Activated T-helper 17 cell treated with anti-CD3 and anti-CD28 coated beads, Interleukin-2, amount 50 U/mL, for 72 hours (primary cell): ENCODE data around the gene TOP1. TPM values are rescaled to one million over a fixed set of nuclear protein-coding genes. Genes with fewer than 3 reads are reported as not detected.

Source experiments
- ATAC-seq: fragments of 150-1000 bp; cut with Tn5 transposase; replicated peaks from 2 replicates; pipeline ENCODE4 v1.10.0; 2021; ENCODE audit warnings: mild to moderate bottlenecking, moderate library complexity
- H3K27ac Mint-ChIP-seq: one replicate; pipeline ENCODE4 v1.8.0; 2022; ENCODE audit warnings: mixed read lengths
- H3K27me3 Mint-ChIP-seq: one replicate; pipeline ENCODE4 v1.8.0; 2022; ENCODE audit warnings: mixed read lengths
- H3K36me3 Mint-ChIP-seq: one replicate; pipeline ENCODE4 v1.8.0; 2022; ENCODE audit warnings: low read depth, mild to moderate bottlenecking, mixed read lengths
- H3K4me1 Mint-ChIP-seq: one replicate; pipeline ENCODE4 v1.8.0; 2022; ENCODE audit warnings: mixed read lengths
- H3K4me3 Mint-ChIP-seq: one replicate; pipeline ENCODE4 v1.8.0; 2022; ENCODE audit warnings: mild to moderate bottlenecking, mixed read lengths
- H3K9me3 Mint-ChIP-seq: one replicate; pipeline ENCODE4 v1.8.0; 2022; ENCODE audit warnings: mixed read lengths
- total RNA-seq, 2 donors: library from RNA; stranded (reverse); gene quantifications; one replicate each; pipeline ENCODE4 v1.2.3, GENCODE V29; 2022

The TOP1 gene
- total RNA-seq, 2 donors from 2014 or later, result 62.4 to 82.8 TPM

DNA sequence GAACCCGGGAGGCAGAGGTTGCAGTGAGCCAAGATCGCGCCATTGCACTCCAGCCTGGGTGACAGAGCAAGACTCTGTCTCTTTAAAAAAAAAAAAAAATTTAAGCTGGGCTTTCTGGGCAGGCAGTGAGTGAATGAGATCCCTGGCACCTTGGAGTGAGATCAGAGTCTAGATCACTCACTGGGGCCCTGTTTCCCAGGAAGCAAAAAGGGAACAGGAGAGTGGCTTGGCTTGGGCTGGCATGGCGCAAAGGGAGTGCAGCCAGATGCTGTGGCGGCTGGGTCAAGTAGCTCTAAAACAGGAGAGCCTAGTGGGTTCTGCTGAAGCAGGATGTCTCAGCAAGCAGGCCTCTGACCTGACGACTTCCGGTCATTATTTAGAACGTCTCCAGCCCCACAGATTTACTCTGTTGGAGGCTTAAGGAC, 119.2 kb downstream of the TOP1 start:
- peaks cover 74% of the 10 kb centered on the region for H3K36me3 Mint-ChIP-seq
- H3K4me1 Mint-ChIP-seq, result peaks cover 82% of the 10 kb centered on the region
- ATAC-seq, result no peak
- H3K27ac Mint-ChIP-seq, result peak overlapping the region; percentile 75
- peak overlapping the region; percentile 90 for H3K4me3 Mint-ChIP-seq
- H3K9me3 Mint-ChIP-seq, result no peaks in the 10 kb centered on the region
- no peaks in the 10 kb centered on the region for H3K27me3 Mint-ChIP-seq

DNA sequence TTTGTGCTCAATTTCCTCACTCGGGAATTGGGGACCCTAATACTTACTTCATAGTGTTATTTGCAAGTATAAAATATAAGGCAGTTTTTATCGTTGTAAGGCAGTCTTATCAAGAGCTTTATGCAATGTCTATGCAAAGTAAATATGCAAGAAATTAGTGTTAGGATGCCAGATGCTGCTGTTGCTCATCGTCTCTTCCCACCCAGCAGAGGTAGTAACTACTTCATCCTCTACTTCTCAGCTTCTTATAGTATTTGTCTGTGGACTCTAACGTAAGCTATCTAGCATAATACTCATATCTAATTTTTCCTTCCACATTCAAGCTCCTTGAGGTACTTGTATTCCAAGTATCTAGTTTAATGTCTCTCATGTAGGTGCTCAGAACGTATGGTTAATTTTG, 120.3 kb downstream of the TOP1 start:
- H3K36me3 Mint-ChIP-seq, result peaks cover 74% of the 10 kb centered on the region

DNA sequence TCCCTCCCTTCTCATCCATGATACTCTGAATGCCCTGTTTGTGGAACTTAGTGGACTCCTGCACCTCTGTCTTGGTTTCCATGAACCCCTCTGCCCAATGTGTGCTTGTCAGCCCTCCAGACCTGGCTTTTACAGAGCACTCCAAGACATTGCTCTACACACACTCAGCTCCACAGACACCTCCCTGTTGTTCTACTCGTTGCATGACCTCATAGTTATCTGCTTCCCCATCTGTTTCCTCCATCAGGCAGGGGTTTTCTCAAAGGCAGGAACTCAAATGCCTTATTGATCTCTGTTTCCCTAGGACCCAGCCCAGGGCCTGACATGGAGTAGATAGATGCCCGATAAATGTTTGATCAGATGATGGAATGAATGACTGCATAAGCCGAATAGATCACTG, 122.0 kb downstream of the TOP1 start:
- H3K4me3 Mint-ChIP-seq, result peak overlapping the region; percentile 90
- peak; percentile 51 for ATAC-seq
- peak overlapping the region; percentile 61 for H3K27ac Mint-ChIP-seq
- no peaks in the 10 kb centered on the region for H3K27me3 Mint-ChIP-seq
- peaks cover 73% of the 10 kb centered on the region for H3K36me3 Mint-ChIP-seq
- H3K9me3 Mint-ChIP-seq, result no peaks in the 10 kb centered on the region
- H3K4me1 Mint-ChIP-seq, result peaks cover 75% of the 10 kb centered on the region

More for the DNA sequence above, 120.3 kb downstream of the TOP1 start:
- H3K27me3 Mint-ChIP-seq, result no peaks in the 10 kb centered on the region
- ATAC-seq, result no peak
- peak overlapping the region; percentile 90 for H3K4me3 Mint-ChIP-seq
- peak overlapping the region; percentile 61 for H3K27ac Mint-ChIP-seq
- H3K4me1 Mint-ChIP-seq, result peaks cover 76% of the 10 kb centered on the region
- no peaks in the 10 kb centered on the region for H3K9me3 Mint-ChIP-seq

DNA sequence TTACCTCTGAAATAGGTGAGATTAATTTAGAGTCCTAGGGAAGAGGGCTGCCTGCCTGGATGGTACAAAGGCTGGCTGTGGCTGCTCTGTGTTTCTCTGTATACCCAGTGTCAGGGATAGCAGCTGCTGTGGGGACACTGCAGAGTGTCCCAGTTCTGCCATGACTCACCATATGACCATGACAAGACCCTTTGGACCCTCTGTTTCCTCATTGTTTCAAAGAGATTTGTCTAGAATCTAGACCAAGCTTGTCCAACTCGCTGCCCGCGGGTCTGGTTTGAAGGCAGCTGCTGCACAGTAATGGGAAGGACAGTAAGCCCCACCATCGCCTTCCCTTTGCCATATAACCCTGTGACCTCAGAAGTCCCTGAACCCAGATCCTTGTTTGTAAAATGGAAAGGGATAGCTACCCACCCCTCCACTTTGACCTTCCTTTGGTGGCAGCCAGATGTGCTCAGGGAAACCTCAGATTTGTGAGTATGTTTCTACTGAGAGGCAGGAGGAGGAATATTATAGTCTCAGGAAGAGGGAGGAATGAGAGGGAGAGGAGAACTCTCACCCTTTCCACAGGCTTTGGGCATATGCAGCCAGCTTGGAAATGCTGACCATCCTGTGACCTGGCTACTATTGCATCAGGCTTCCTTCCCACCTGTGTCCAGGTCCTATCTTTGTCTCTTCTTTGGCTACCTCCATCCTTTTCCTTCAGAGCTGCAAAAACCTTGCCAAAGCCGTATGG, 122.7 kb downstream of the TOP1 start:
- ATAC-seq, result no peak
- Mint-ChIP-seq H3K4me3 (peak overlapping the region; percentile 90), H3K27me3 (no peaks in the 10 kb centered on the region), H3K36me3 (peaks cover 72% of the 10 kb centered on the region), H3K4me1 (peaks cover 76% of the 10 kb centered on the region), H3K9me3 (no peaks in the 10 kb centered on the region), H3K27ac (peak overlapping the region; percentile 61)

DNA sequence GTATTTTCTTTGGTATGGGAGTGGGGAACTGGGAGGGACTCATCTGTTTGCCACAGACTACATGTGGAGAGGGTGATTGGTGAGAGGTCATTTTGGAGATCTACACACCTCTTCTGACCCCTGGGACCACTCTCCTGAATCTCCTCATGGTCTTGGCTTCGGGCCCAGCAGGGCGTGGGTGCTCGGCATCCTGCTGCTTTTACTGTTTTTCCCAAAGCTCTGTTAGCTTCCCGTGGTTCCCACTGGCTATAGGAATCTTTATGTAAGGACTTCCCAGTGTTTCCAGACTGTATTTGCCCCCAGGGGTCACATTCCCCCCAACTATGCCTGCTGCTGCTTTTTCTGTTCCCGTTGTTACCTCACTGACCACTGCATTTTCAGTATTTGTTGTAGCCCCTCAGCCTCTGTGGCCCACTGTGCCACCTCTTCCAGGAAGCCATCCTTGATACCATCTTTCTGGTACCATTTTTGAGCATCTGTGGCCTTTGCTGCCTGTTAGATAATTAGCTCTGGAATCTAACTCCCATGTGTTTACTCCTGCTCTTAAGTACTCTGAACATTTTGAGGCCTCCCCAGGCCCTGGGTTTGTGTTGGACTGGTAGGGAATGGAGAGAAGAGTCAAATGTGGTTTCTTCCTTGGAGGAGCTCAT, 123.6 kb downstream of the TOP1 start:
- Mint-ChIP-seq H3K27ac (peak overlapping the region; percentile 61), H3K4me3 (peak overlapping the region; percentile 90), H3K27me3 (no peaks in the 10 kb centered on the region), H3K9me3 (no peaks in the 10 kb centered on the region), H3K4me1 (peaks cover 76% of the 10 kb centered on the region), H3K36me3 (peaks cover 71% of the 10 kb centered on the region)
- no peak for ATAC-seq

DNA sequence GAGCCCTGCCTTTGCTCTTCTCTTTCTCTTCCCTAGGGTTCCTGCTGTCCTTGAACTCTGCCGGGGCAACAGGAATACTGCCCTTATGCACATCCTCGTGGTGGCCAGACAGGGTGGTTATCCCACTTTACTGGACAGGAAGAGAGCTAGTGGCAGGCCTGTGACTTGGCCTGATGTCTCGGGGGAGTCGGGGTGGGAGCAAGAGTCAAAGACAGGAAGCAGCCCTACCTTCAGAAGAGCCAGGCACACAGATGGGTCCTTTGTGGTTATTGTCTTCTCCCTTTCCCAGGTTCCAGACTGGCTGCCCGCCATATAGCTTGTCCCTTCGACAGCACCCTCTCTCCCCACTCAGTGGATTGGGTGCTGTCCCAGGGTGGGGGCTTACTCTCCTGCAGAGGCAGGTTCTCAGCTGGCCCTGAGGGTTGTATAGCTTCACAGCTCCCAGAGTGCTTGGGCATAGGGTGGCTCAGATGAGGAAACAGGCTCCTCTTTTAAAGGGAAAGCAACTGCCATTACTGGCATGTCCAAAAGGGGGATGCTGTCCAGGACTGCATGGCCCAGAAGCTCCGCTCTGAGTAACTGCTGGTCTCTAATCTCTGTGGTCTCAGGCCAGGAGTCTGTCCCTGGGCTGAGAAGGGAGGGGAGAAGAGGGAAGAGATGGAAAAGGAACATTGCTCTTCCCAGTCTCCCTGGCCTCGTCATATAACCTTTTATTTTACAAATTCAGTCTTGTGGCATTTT, 126.0 kb downstream of the TOP1 start:
- Mint-ChIP-seq H3K4me3 (peak overlapping the region; percentile 90), H3K27ac (peak overlapping the region; percentile 98), H3K9me3 (no peaks in the 10 kb centered on the region), H3K36me3 (peaks cover 77% of the 10 kb centered on the region), H3K27me3 (no peaks in the 10 kb centered on the region), H3K4me1 (peaks cover 80% of the 10 kb centered on the region)
- ATAC-seq, result no peak

DNA sequence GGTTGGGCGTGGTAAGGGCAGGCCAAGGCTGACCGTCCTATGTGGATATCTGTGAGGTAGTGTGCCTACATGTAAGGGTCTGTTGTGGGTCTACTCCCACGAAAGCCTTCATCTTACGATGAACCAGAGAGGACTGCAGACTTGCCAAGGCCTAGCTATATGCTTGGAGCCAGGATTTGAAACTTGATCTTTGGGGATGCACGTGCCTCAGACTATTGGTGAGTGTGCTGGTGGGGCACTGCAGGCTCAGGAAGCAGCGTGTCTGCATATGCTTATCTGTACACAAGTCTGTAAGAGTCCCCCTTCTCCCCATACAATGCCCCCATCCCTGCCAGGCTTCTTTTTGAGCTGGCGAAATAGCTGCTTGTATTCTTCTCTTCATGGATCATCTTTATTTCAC, 126.6 kb downstream of the TOP1 start:
- no peaks in the 10 kb centered on the region for H3K27me3 Mint-ChIP-seq
- peaks cover 82% of the 10 kb centered on the region for H3K36me3 Mint-ChIP-seq
- ATAC-seq, result no peak

DNA sequence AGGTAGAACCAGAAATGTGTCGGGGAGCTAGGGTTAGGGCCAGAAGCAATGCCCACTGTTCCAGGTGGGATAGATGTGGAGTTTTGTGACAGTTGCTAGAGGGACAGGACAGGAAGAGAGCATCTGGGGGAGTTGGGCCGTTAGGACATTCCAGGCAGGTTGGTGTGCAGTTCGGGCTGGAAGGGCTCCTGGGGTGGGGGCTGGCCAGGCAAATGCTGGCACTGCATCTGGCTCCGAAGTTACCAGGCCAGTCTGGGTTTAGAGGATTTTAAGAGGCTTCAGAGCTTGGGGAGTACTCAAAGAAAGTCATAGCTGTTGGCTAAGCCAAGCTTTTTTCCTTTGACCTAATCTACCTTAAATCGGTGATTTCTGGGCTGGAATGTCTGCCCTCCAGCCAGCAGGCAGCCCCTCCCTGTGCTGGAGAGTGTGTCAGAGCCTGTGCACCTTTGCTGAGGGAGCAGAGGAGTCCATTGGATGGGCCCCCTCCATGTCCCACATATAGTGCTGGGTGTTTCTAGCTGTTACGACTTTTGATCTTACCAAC, 129.5 kb downstream of the TOP1 start:
- Mint-ChIP-seq H3K27ac (peak overlapping the region; percentile 98), H3K9me3 (no peaks in the 10 kb centered on the region), H3K27me3 (no peaks in the 10 kb centered on the region), H3K36me3 (peaks cover 94% of the 10 kb centered on the region), H3K4me3 (peak overlapping the region; percentile 90), H3K4me1 (peaks cover 78% of the 10 kb centered on the region)
- ATAC-seq, result no peak

More for the DNA sequence above, 126.6 kb downstream of the TOP1 start:
- peaks cover 84% of the 10 kb centered on the region for H3K4me1 Mint-ChIP-seq
- no peaks in the 10 kb centered on the region for H3K9me3 Mint-ChIP-seq
- H3K27ac Mint-ChIP-seq, result peak overlapping the region; percentile 98
- H3K4me3 Mint-ChIP-seq, result peak overlapping the region; percentile 90

DNA sequence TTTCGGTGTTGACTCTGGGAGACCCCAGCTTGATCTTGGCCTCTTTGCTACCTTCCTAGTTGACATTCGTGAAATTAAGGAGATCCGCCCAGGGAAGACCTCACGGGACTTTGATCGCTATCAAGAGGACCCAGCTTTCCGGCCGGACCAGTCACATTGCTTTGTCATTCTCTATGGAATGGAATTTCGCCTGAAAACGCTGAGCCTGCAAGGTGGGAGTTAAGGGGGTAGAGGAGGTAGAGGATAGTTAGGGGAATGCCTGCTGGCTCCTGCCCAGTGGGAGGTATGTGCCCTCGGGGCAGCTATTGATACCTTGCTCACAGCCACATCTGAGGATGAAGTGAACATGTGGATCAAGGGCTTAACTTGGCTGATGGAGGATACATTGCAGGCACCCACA, 130.9 kb downstream of the TOP1 start:
- peak overlapping the region; percentile 98 for H3K27ac Mint-ChIP-seq
- no peaks in the 10 kb centered on the region for H3K27me3 Mint-ChIP-seq
- H3K9me3 Mint-ChIP-seq, result no peaks in the 10 kb centered on the region
- H3K36me3 Mint-ChIP-seq, result peaks cover 94% of the 10 kb centered on the region
- no peak for ATAC-seq
- peaks cover 80% of the 10 kb centered on the region for H3K4me1 Mint-ChIP-seq
- peak overlapping the region; percentile 90 for H3K4me3 Mint-ChIP-seq

DNA sequence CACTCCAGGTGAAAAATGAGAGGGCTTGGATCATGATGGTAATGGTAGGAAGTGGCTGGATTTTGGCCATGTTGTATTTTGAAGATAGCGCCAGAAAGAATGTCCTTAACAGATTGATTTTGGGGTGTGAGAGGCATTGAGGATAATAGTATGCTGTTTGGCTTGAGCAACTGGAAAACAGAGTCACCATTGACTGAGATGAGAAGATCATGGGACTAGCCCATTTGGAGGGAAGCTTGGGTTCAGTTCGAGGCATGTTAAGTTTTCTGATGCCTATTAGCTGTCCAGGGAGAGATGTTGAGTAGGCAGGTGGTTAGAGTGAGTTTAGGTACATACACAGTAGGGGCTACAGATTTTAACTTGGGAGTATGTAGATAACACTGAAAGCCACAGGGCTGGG, 132.1 kb downstream of the TOP1 start:
- H3K36me3 Mint-ChIP-seq, result peaks cover 94% of the 10 kb centered on the region
- H3K9me3 Mint-ChIP-seq, result no peaks in the 10 kb centered on the region
- peak overlapping the region; percentile 98 for H3K27ac Mint-ChIP-seq
- H3K4me3 Mint-ChIP-seq, result peak overlapping the region; percentile 90
- ATAC-seq, result no peak
- H3K4me1 Mint-ChIP-seq, result peaks cover 70% of the 10 kb centered on the region
- no peaks in the 10 kb centered on the region for H3K27me3 Mint-ChIP-seq

DNA sequence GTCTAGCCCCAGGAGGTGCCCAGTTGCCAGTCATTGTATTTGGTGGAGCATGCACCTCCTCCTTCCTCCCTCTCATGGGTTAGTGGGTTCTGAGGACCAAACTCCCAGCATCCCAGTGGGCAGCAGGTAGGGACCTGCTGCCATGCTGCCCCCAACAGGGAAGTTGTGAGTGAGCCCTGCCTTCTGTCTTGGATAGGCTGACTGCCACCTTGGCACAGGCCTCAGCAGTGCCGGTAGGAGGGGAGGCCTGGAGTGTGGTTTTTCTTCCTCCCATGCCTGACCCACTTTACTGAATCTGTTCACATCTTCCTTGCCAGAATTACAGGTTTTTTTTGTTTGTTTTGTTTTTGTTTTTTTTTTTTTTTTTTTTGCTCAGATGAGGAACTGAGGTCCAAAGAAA, 133.3 kb downstream of the TOP1 start:
- peak overlapping the region; percentile 90 for H3K4me3 Mint-ChIP-seq
- ATAC-seq, result no peak
- no peaks in the 10 kb centered on the region for H3K27me3 Mint-ChIP-seq
- H3K9me3 Mint-ChIP-seq, result no peaks in the 10 kb centered on the region
- peaks cover 100% of the 10 kb centered on the region for H3K36me3 Mint-ChIP-seq
- H3K27ac Mint-ChIP-seq, result peak overlapping the region; percentile 98
- H3K4me1 Mint-ChIP-seq, result peaks cover 64% of the 10 kb centered on the region

DNA sequence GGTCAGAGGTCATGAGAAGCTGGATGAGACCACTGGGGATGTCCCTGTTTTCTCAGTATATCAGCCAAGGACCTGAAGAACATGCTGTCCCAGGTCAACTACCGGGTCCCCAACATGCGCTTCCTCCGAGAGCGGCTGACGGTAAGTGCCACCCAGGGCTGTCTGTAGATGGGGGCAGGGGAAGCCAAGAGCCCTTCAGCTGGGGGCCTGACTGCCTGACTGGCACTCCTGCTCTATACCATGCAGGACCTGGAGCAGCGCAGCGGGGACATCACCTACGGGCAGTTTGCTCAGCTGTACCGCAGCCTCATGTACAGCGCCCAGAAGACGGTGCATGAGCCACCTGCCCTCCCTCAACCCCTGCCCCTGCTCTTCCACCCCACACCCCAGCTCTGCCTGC, 133.8 kb downstream of the TOP1 start:
- peak overlapping the region; percentile 98 for H3K27ac Mint-ChIP-seq
- no peaks in the 10 kb centered on the region for H3K27me3 Mint-ChIP-seq
- H3K36me3 Mint-ChIP-seq, result peaks cover 100% of the 10 kb centered on the region
- H3K4me1 Mint-ChIP-seq, result peaks cover 64% of the 10 kb centered on the region
- peak overlapping the region; percentile 90 for H3K4me3 Mint-ChIP-seq
- ATAC-seq, result no peak
- no peaks in the 10 kb centered on the region for H3K9me3 Mint-ChIP-seq

DNA sequence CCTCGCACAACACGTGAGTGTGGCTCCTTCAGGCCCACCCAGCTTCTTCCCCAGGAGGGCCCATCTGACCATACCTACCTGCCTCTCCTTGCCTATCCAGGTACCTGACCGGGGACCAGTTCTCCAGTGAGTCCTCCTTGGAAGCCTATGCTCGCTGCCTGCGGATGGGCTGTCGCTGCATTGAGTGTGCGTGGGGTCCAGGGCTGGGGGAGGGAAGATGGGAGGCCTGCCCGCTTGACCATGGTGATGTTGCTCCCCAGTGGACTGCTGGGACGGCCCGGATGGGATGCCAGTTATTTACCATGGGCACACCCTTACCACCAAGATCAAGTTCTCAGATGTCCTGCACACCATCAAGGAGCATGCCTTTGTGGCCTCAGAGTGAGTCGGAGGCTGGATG, 135.2 kb downstream of the TOP1 start:
- peaks cover 51% of the 10 kb centered on the region for H3K4me1 Mint-ChIP-seq
- no peaks in the 10 kb centered on the region for H3K27me3 Mint-ChIP-seq
- ATAC-seq, result no peak
- peaks cover 100% of the 10 kb centered on the region for H3K36me3 Mint-ChIP-seq
- H3K9me3 Mint-ChIP-seq, result no peaks in the 10 kb centered on the region
- H3K27ac Mint-ChIP-seq, result peak overlapping the region; percentile 87
- peak overlapping the region; percentile 27 for H3K4me3 Mint-ChIP-seq
